Camera-type eye (tissue), 1 donor: ENCODE measurements around the gene NECAP2. TPM values are rescaled to one million over a fixed set of nuclear protein-coding genes. Genes with fewer than 3 reads are reported as not detected.

ENCODE experiments used
- total RNA-seq: library from RNA; depleted of rRNA; stranded (reverse); fragments of >200 nt; gene quantifications from one replicate; pipeline ENCODE4 v1.2.3, GENCODE V29; 2014

The NECAP2 gene, protein sequence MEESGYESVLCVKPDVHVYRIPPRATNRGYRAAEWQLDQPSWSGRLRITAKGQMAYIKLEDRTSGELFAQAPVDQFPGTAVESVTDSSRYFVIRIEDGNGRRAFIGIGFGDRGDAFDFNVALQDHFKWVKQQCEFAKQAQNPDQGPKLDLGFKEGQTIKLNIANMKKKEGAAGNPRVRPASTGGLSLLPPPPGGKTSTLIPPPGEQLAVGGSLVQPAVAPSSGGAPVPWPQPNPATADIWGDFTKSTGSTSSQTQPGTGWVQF
- 48.2 TPM for total RNA-seq

DNA sequence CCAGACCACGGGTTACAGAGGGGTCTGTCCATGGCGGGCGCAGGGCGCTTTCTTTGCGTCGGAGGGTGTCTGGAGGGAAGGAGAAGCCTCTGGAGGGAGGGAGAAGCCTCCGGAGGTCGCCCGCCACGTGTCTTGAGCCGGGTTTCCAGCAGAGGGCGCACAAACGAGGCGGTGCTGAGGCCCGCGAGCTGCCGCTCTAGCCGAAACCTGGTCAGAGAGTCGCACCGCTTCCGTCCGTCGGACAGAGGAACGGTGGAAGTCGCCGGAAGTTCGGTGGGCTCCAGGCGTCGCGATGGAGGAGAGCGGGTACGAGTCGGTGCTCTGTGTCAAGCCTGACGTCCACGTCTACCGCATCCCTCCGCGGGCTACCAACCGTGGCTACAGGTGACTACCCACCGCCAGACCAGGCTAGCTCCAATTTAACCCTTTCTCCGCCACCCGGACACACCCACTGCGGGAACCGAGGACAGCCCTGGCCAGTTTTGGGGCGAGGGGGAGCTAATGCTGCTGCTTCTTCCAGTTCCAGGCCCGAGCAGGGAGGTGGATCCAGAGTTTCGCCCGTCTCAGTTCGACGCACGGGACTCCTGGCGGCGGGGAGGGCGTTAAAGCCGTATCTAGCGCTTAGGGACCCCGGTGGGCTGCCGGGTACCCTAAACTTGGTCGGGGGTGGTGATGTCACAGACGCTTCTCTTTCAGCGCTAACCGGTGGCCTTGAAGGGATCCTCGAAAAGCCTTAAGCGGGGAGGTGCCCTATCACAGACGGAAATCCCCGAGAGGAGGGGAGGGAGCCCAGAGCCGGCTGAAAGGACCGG is at the start of gene NECAP2:
Gene NECAP2 (plus strand): TSS at position 255 of the 812 bp plus-strand sequence. CDS start 38 bp downstream, at position 293.

DNA sequence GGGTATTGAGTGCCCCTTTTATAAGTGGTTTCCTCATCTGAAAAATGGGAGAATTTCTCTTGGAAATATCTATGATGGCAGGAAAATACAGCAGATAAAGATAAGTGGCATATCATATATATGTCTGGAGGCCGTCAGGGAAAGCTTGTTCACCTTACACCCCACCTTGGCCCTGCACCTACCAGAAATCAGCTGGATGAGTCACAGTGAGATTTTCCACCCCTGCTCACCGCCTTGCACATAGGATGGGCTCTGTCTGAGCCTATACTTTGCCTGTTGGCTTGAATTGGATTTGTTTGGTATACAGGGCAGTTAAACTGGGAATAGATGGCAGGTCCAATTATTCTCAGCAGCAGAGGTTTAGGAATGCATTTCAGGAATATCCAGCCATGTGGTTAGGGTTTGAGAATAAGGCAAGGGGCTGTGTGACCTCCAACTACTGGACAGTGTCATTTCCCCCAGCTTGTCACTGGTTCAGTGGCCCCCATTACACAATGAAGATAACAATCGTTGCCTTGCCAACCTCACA is 3.5 kb upstream of the NECAP2 start, which contains the start of gene SPATA21:
Gene SPATA21 (minus strand): TSS at position 479 of the 529 bp plus-strand sequence. CDS start 6,053 bp downstream, outside the sequence.

Other genes starting within 250 kb of the NECAP2 start
- gene ARHGEF19, start 228.1 kb upstream of the NECAP2 start, total RNA-seq = 12.5 TPM
- gene CPLANE2, start 203.5 kb upstream of the NECAP2 start, total RNA-seq = 8.9 TPM
- 35.8 TPM for gene FBXO42, start 88.2 kb upstream of the NECAP2 start, total RNA-seq
- gene SZRD1, start 73.5 kb upstream of the NECAP2 start, total RNA-seq = 32.4 TPM
- not detected for gene SPATA21, start 3.3 kb upstream of the NECAP2 start, total RNA-seq
- gene RNU1-1, start 73.6 kb downstream of the NECAP2 start, total RNA-seq = under 0.01 TPM
- 151 TPM for gene NBPF1, start 172.8 kb downstream of the NECAP2 start, total RNA-seq
- under 0.01 TPM for gene RNU1-3, start 226.2 kb downstream of the NECAP2 start, total RNA-seq